ENCODE data around the gene LHB. TPM values are rescaled to one million over a fixed set of nuclear protein-coding genes. Genes with fewer than 3 reads are reported as not detected.
A peak's percentile ranks its signal among the peaks of the same experiment; 100 is the strongest.

LHB gene
- total RNA-seq, 2 donors from 2014 or later, result 0.59 TPM; not detected in 1

DNA sequence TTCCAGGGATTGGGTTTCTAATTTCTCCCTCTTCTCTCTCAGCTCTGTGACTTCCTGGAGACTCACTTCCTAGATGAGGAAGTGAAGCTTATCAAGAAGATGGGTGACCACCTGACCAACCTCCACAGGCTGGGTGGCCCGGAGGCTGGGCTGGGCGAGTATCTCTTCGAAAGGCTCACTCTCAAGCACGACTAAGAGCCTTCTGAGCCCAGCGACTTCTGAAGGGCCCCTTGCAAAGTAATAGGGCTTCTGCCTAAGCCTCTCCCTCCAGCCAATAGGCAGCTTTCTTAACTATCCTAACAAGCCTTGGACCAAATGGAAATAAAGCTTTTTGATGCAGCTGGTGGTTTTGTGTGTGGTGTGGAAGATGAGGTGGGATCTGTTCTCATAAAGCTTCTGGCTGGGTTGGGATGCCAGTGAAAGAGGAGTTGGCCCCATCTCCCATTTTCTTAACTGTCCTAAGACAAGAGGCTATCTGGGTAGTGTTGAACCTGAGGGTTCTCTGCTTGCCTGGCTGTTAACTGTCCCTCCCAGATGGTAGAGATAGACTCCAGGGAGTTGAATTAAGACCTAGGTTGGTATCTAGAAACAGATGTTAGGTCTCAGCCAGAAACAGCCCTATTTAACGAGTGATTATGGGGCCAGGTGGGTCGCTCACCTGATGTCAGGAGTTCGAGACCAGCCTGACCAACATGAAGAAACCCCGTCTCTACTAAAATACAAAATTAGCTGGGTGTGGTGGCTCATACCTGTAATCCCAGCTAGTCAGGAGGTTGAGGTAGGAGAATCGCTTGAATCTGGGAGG is 50.1 kb downstream of the LHB start:
- H3K27ac Mint-ChIP-seq, result peak overlapping the region; percentile 98
- WGBS, 2 experiments (ENCODE audit: insufficient coverage in 1 of 2, insufficient read length in 1 of 2), result 89 to 98% methylated on average over 5 to 10 of the region's 10 CpGs
- DNase-seq, result no peak
- peaks cover 53% of the 10 kb centered on the region for H3K36me3 ChIP-seq (ENCODE audit: control insufficient read depth, insufficient read depth, low read length)
- no peaks in the 10 kb centered on the region for H3K27me3 ChIP-seq (ENCODE audit: control insufficient read depth, insufficient read depth, low read length, poor library complexity, severe bottlenecking)
- peak overlapping the region; percentile 84 for H3K4me3 ChIP-seq (ENCODE audit: low read length)
- H3K9ac ChIP-seq (ENCODE audit: extremely low read depth, low read length, poor library complexity, severe bottlenecking), result peak overlapping the region; percentile 93
- H3K9me3 ChIP-seq (ENCODE audit: control insufficient read depth, low read length), result no peaks in the 10 kb centered on the region
- peak overlapping the region; percentile 100 for H3K4me3 Mint-ChIP-seq
- peaks cover 14% of the 10 kb centered on the region for H3K4me1 ChIP-seq (ENCODE audit: control insufficient read depth, insufficient read depth, low read length)
- H3K27ac ChIP-seq (ENCODE audit: low read depth, low read length), result no peak overlapping the region
- H3K36me3 Mint-ChIP-seq (ENCODE audit: low read depth), result peaks cover 54% of the 10 kb centered on the region
- H3K27me3 Mint-ChIP-seq (ENCODE audit: insufficient read depth), result peaks cover 2% of the 10 kb centered on the region
- no peaks in the 10 kb centered on the region for H3K9me3 Mint-ChIP-seq
- peaks cover 20% of the 10 kb centered on the region for H3K4me1 Mint-ChIP-seq
- TF ChIP-seq, protein P1, sequence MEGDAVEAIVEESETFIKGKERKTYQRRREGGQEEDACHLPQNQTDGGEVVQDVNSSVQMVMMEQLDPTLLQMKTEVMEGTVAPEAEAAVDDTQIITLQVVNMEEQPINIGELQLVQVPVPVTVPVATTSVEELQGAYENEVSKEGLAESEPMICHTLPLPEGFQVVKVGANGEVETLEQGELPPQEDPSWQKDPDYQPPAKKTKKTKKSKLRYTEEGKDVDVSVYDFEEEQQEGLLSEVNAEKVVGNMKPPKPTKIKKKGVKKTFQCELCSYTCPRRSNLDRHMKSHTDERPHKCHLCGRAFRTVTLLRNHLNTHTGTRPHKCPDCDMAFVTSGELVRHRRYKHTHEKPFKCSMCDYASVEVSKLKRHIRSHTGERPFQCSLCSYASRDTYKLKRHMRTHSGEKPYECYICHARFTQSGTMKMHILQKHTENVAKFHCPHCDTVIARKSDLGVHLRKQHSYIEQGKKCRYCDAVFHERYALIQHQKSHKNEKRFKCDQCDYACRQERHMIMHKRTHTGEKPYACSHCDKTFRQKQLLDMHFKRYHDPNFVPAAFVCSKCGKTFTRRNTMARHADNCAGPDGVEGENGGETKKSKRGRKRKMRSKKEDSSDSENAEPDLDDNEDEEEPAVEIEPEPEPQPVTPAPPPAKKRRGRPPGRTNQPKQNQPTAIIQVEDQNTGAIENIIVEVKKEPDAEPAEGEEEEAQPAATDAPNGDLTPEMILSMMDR (conservative IDR thresholded peaks at IDR 0.05), result no peak

Small RNAs within 50 kb of the gene (microRNA-seq; reads per million reads assigned to microRNA genes)
- not detected for gene MIR6798 (ENCODE audit: borderline microRNAs expressed)

Other genes with a start within 250 kb of the LHB start
- 100 to 1,000 TPM in 1 of 2 donors, 10 to 100 TPM in 1; 84.8 to 101 TPM for gene BCAT2, start 206.1 kb downstream of the LHB start, total RNA-seq
- 10 to 100 TPM; 43.0 to 81.0 TPM for gene HSD17B14, start 180.6 kb downstream of the LHB start, total RNA-seq
- gene PLEKHA4, start 148.5 kb downstream of the LHB start, total RNA-seq, result 1 to 10 TPM; 6.6 to 7.0 TPM
- gene PPP1R15A, start 144.7 kb downstream of the LHB start, total RNA-seq, result 10 to 100 TPM; 41.5 to 45.0 TPM
- gene TULP2, start 118.3 kb downstream of the LHB start, total RNA-seq, result 1 to 10 TPM; 1.2 to 2.1 TPM
- 100 to 1,000 TPM; 177 to 222 TPM for gene NUCB1, start 116.8 kb downstream of the LHB start, total RNA-seq
- 1 to 10 TPM in 1 of 2 donors, under 1 TPM in 1; 0.44 to 2.3 TPM for gene DHDH, start 83.4 kb downstream of the LHB start, total RNA-seq
- gene BAX, start 62.2 kb downstream of the LHB start, total RNA-seq, result 100 to 1,000 TPM; 172 to 184 TPM
- gene FTL, start 51.8 kb downstream of the LHB start, total RNA-seq, result 1,000 to 10,000 TPM; 1,784 to 3,181 TPM
- 10 to 100 TPM; 63.5 to 69.1 TPM for gene GYS1, start 23.8 kb downstream of the LHB start, total RNA-seq
- 100 to 1,000 TPM; 101 to 112 TPM for gene RUVBL2, start 23.2 kb downstream of the LHB start, total RNA-seq
- not detected for gene CGB3, start 7.2 kb upstream of the LHB start, total RNA-seq
- gene CGB2, start 14.8 kb upstream of the LHB start, total RNA-seq, result under 1 TPM in 1 of 2 donors, not detected in 1; 0.57 TPM
- not detected for gene CGB1, start 19.8 kb upstream of the LHB start, total RNA-seq
- gene CGB5, start 26.8 kb upstream of the LHB start, total RNA-seq, result under 1 TPM in 1 of 2 donors, not detected in 1; 0.44 TPM
- gene CGB8, start 32.0 kb upstream of the LHB start, total RNA-seq, result not detected
- gene CGB7, start 40.7 kb upstream of the LHB start, total RNA-seq, result 1 to 10 TPM; 1.5 to 2.9 TPM
- gene NTF4, start 47.7 kb upstream of the LHB start, total RNA-seq, result 1 to 10 TPM; 5.0 to 8.9 TPM
- gene KCNA7, start 55.6 kb upstream of the LHB start, total RNA-seq, result under 1 TPM in 1 of 2 donors, not detected in 1; 0.07 TPM
- gene SNRNP70, start 68.4 kb upstream of the LHB start, total RNA-seq, result 100 to 1,000 TPM; 284 to 292 TPM
- gene LIN7B, start 97.3 kb upstream of the LHB start, total RNA-seq, result 10 to 100 TPM in 1 of 2 donors, 1 to 10 TPM in 1; 9.5 to 14.9 TPM
- gene C19orf73, start 102.1 kb upstream of the LHB start, total RNA-seq, result 1 to 10 TPM; 1.9 to 2.5 TPM
- 10 to 100 TPM in 1 of 2 donors, 1 to 10 TPM in 1; 7.4 to 16.5 TPM for gene PPFIA3, start 102.5 kb upstream of the LHB start, total RNA-seq
- gene HRC, start 138.3 kb upstream of the LHB start, total RNA-seq, result 1 to 10 TPM in 1 of 2 donors, under 1 TPM in 1; 0.57 to 3.9 TPM
- gene TRPM4, start 140.7 kb upstream of the LHB start, total RNA-seq, result 10 to 100 TPM; 22.0 to 33.3 TPM

All from endodermal cell (in vitro differentiated cells).